WERI-Rb-1 (cell line): Measurements from ENCODE around the gene ZNF473.
"Not testable (repeated sequence)": the region's sequence is repeated elsewhere in the genome, so short reads cannot be mapped to it uniquely, and the experiment has no call there.

ENCODE experiments used
- DNase-seq: peaks from one replicate; pipeline ENCODE4 v3.0.0-alpha.2; 2020
- H3K27ac ChIP-seq: fragments of 250-450 bp; sonication (Bioruptor Pico); 2 replicates; pipeline ENCODE4 v1.5.1; 2020; ENCODE audit warnings: mild to moderate bottlenecking, moderate library complexity
- H3K27me3 ChIP-seq: fragments of 250-450 bp; sonication (Bioruptor Pico); 2 replicates; pipeline ENCODE4 v1.5.1; 2021; ENCODE audit warnings: mild to moderate bottlenecking, low read depth, moderate library complexity; ENCODE audit not compliant: insufficient read depth, severe bottlenecking
- H3K36me3 ChIP-seq: fragments of 250-450 bp; sonication (Bioruptor Pico); 2 replicates; pipeline ENCODE4 v1.5.1; 2020; ENCODE audit warnings: mild to moderate bottlenecking, moderate library complexity
- H3K4me3 ChIP-seq: 2 replicates; pipeline ENCODE4 v1.5.1; 2011; ENCODE audit warnings: low read depth, mild to moderate bottlenecking, control low read depth, low read length
- H3K9me3 ChIP-seq: fragments of 250-450 bp; sonication (Bioruptor Pico); 2 replicates; pipeline ENCODE4 v1.5.1; 2021; ENCODE audit warnings: mild to moderate bottlenecking, moderate library complexity; ENCODE audit not compliant: severe bottlenecking

ZNF473 gene

DNA sequence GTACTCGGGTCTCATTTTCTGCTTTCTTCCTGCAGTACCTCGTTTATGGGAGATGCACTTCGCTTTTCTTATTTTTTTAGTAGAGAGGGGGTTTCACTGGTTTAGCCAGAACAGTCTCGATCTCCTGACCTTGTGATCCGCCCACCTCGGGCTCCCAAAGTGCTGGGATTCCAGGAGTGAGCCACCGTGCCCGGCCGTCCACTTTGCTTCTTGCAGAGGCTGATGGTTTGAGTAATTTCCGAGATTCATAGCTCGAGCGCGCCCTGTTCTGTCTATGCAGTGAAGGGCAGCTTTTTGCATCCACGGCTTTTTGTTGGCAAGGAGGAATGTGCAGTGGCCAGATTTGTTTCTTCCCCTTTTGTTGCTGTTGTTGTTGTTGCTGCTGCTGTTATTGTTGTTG lies 73.1 kb downstream of the ZNF473 start:
- H3K27ac ChIP-seq, H3K9me3 ChIP-seq, DNase-seq, H3K36me3 ChIP-seq, H3K27me3 ChIP-seq, H3K4me3 ChIP-seq: not testable (repeated sequence)

DNA sequence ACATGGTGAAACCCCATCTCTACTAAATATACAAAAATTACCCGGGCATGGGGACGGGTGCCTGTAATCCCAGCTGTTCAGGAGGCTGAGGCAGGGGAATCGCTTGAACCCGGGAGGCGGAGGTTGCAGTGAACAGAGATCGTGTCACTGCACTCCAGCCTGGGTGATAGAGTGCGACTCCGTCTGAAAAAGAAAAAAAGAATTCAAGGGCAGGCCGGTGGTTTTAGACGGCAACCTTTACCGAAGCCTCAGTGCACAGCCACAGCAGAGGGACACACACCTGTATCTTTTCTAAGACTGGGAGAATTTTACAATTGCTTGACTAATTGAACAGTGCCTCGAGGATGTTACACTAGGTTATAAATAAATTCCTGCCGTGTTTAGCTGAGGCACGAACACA lies 73.9 kb downstream of the ZNF473 start:
- H3K4me3 ChIP-seq, H3K27ac ChIP-seq, H3K9me3 ChIP-seq, DNase-seq, H3K36me3 ChIP-seq, H3K27me3 ChIP-seq: not testable (repeated sequence)

DNA sequence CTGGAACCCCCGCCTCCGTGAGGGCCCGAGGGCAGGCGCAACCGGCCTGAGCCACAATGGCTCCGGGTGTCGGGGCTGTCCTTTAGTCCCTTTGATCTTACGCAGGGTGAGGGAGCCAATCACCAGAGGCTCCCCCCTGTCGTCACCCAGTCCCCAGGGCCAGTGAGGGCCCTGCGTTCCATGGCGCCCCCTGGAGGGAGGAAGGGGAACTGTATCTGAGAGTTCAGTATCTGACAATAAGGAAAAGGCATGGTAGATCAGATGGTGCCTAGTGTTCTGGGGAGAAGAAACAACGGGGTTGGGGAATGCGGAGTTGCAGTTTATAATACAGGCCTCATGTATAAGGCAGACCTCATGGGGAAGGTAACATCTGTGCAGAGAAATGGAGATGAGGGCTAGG lies 75.1 kb downstream of the ZNF473 start:
- H3K27me3 ChIP-seq, H3K36me3 ChIP-seq, H3K9me3 ChIP-seq, H3K4me3 ChIP-seq, H3K27ac ChIP-seq, DNase-seq: not testable (repeated sequence)
